Uterus (tissue), 4 donors: Measurements from ENCODE around the gene DNAJB12. TPM values are rescaled to one million over a fixed set of nuclear protein-coding genes. Genes with fewer than 3 reads are reported as not detected.
"Not testable (repeated sequence)": the region's sequence is repeated elsewhere in the genome, so short reads cannot be mapped to it uniquely, and the experiment has no call there.

Experiments
- DNase-seq, 2 donors: peaks; one replicate each; pipeline ENCODE4 v3.0.0-alpha.2; 2019 to 2020
- H3K27ac ChIP-seq, 2 donors: fragments of 200-600 bp; sonication (generic); 1 replicate in 1 of 2; 2 replicates in 1 of 2; pipeline ENCODE4 v1.5.1; 2016 to 2018
- H3K27me3 ChIP-seq, 2 donors: fragments of 200-600 bp; sonication (generic); one replicate each; pipeline ENCODE4 v1.5.1; 2018 to 2019; ENCODE audit warnings: control low read depth in 1 of 2
- H3K36me3 ChIP-seq, 2 donors: fragments of 200-600 bp; sonication (generic); one replicate each; pipeline ENCODE4 v1.5.1; 2019; ENCODE audit warnings: control low read depth in 1 of 2
- H3K4me1 ChIP-seq, 2 donors: fragments of 200-600 bp; sonication (generic); one replicate each; pipeline ENCODE4 v1.5.1; 2018 to 2019; ENCODE audit warnings: control low read depth in 1 of 2
- H3K4me3 ChIP-seq, 2 donors: fragments of 200-600 bp; sonication (generic); 1 replicate in 1 of 2; 2 replicates in 1 of 2; pipeline ENCODE4 v1.5.1; 2018 to 2019; ENCODE audit warnings: mild to moderate bottlenecking in 1 of 2
- H3K9me3 ChIP-seq, 2 donors: fragments of 200-600 bp; sonication (generic); one replicate each; pipeline ENCODE4 v1.5.1; 2019; ENCODE audit warnings: control low read depth in 1 of 2
- CTCF ChIP-seq, 4 experiments: fragments of 200-600 bp in 2 of 4; fragments of 450-650 bp in 2 of 4; sonication (generic) in 2 of 4; IDR thresholded peaks; one replicate each; pipeline ENCODE4 v1.5.1; 2016 to 2019; ENCODE audit warnings: antibody characterized with exemption in 4 of 4, mild to moderate bottlenecking in 2 of 4, moderate library complexity in 1 of 4
- POLR2A ChIP-seq, 2 donors: fragments of 450-650 bp; IDR thresholded peaks; one replicate each; pipeline ENCODE4 v1.6.1; 2016; ENCODE audit warnings: antibody characterized with exemption in 2 of 2, mild to moderate bottlenecking in 1 of 2, moderate library complexity in 1 of 2
- intact Hi-C: fragments of 100-400 bp; cut with DNase I; formaldehyde crosslinking; loops from one replicate; pipeline ENCODE4 v1.15.1; 2023; ENCODE audit warnings: low total_unique reads
- total RNA-seq, 4 donors: library from RNA; depleted of rRNA in 3 of 4; stranded (reverse); fragments of >200 nt in 3 of 4; gene quantifications; one replicate each; pipeline versions ENCODE4 v1.1.0 to v1.2.4, GENCODE V29; 2014 to 2023
- donor health status: DM: yes; HTN: yes; CAD: no.

The DNAJB12 gene
- total RNA-seq, 4 donors from 2014 or later = 18.4 to 34.8 (median 22.7) TPM

- no peak for TF ChIP-seq POLR2A (IDR thresholded peaks at IDR 0.05)
- TF ChIP-seq CTCF (IDR thresholded peaks at IDR 0.05) = no peak
- H3K4me1 ChIP-seq = peaks cover 5 to 34% of the 10 kb centered on the region in 2 donors
- no peaks in the 10 kb centered on the region for H3K27me3 ChIP-seq
- intact Hi-C loops = loop anchor here (10.0 kb wide), 2 partner anchors 55 to 375 kb away; partner anchors contain the start of gene DDIT4
- H3K36me3 ChIP-seq = no peaks in the 10 kb centered on the region
- H3K4me3 ChIP-seq = no peak overlapping the region
- no peak for DNase-seq
- no peak overlapping the region for H3K27ac ChIP-seq
- no peaks in the 10 kb centered on the region for H3K9me3 ChIP-seq
These were observed 24.7 kb downstream of the DNAJB12 start for GRCh38 chr10:72330069-72330426.

- peaks cover 5 to 32% of the 10 kb centered on the region in 2 donors for H3K4me1 ChIP-seq
- TF ChIP-seq POLR2A (IDR thresholded peaks at IDR 0.05) (no peak), CTCF (IDR thresholded peaks at IDR 0.05) (no peak)
- no peak overlapping the region for H3K4me3 ChIP-seq
- H3K9me3 ChIP-seq = no peaks in the 10 kb centered on the region
- peak overlapping the region; percentile 7 to 54 for H3K27ac ChIP-seq
- intact Hi-C loops = loop anchor here (10.0 kb wide), 2 partner anchors 55 to 375 kb away; partner anchors contain the start of gene DDIT4
- H3K27me3 ChIP-seq = no peaks in the 10 kb centered on the region
- no peak for DNase-seq
- H3K36me3 ChIP-seq = no peaks in the 10 kb centered on the region
These were observed 25.2 kb downstream of the DNAJB12 start for GRCh38 chr10:72329290-72330068.

- no peak for DNase-seq
- peaks cover 5 to 29% of the 10 kb centered on the region in 2 donors for H3K4me1 ChIP-seq
- TF ChIP-seq POLR2A (IDR thresholded peaks at IDR 0.05) = no peak
- H3K36me3 ChIP-seq = no peaks in the 10 kb centered on the region
- intact Hi-C loops = no loop called here
- H3K27me3 ChIP-seq = no peaks in the 10 kb centered on the region
- no peak overlapping the region for H3K4me3 ChIP-seq
- no peaks in the 10 kb centered on the region for H3K9me3 ChIP-seq
- peak overlapping the region; percentile 7 to 54 for H3K27ac ChIP-seq
These were observed 25.9 kb downstream of the DNAJB12 start for GRCh38 chr10:72328829-72329204.

GRCh38 chr10:72328045-72328828, 26.5 kb downstream of the DNAJB12 start:
- peak; percentile 51 to 79 (median 68) for TF ChIP-seq CTCF (IDR thresholded peaks at IDR 0.05)
- no peak for TF ChIP-seq POLR2A (IDR thresholded peaks at IDR 0.05)

GRCh38 chr10:72326665-72327603, 27.8 kb downstream of the DNAJB12 start:
- H3K27me3 ChIP-seq, H3K27ac ChIP-seq, H3K4me3 ChIP-seq, intact Hi-C loops, H3K9me3 ChIP-seq, DNase-seq, H3K36me3 ChIP-seq: not testable (repeated sequence)
- H3K4me1 ChIP-seq = peaks cover 3 to 21% of the 10 kb centered on the region in 2 donors

More at GRCh38 chr10:72328045-72328828, 26.5 kb downstream of the DNAJB12 start:
- H3K36me3 ChIP-seq = no peaks in the 10 kb centered on the region
- DNase-seq = peak; percentile 61 to 67
- H3K27me3 ChIP-seq = no peaks in the 10 kb centered on the region
- no peak overlapping the region for H3K4me3 ChIP-seq
- H3K9me3 ChIP-seq = no peaks in the 10 kb centered on the region
- peaks cover 5 to 29% of the 10 kb centered on the region in 2 donors for H3K4me1 ChIP-seq
- intact Hi-C loops = no loop called here
- peak overlapping the region; percentile 42 to 54 for H3K27ac ChIP-seq
